ENCODE results near the gene LTO1.

GRCh38 chr11:69666752-69667536 is 8.2 kb downstream of the LTO1 start:
- TF ChIP-seq POLR2A (IDR thresholded peaks at IDR 0.05; ENCODE audit: low read length) (no peak), GATA1 (IDR thresholded peaks at IDR 0.05; ENCODE audit: low read depth, low read length) (no peak)

Data from erythroblast (primary cell).